Measurements from ENCODE around the gene UBE2O. TPM values are rescaled to one million over a fixed set of nuclear protein-coding genes. Genes with fewer than 3 reads are reported as not detected.

Gene UBE2O
- total RNA-seq, 1 experiment from 2014 or later: 52.6 TPM

GRCh38 chr17:76444518-76445311 lies 8.2 kb downstream of the UBE2O start:
- Mint-ChIP-seq H3K4me1 (peaks cover 80 to 88% of the 10 kb centered on the region in 2 experiments), H3K27me3 (ENCODE audit: low read depth) (no peaks in the 10 kb centered on the region), H3K27ac (peak overlapping the region; percentile 48 to 97 (median 91)), H3K36me3 (ENCODE audit: insufficient read depth in 1 of 3, low read depth in 3 of 3) (peaks cover 0 to 4% (median 1%) of the 10 kb centered on the region in 3 experiments; a peak in 3 of 7 replicates), H3K9me3 (no peaks in the 10 kb centered on the region; a peak in 1 of 5 replicates), H3K4me3 (peak overlapping the region; percentile 40 to 65)
- H2BK20ac ChIP-seq (ENCODE audit: low read depth, low read length, poor library complexity, severe bottlenecking): no peak overlapping the region
- no peak overlapping the region for H4K91ac ChIP-seq (ENCODE audit: insufficient read length, low read depth, low read length)
- no peak for TF ChIP-seq CTCF (conservative IDR thresholded peaks at IDR 0.05)
- no peaks in the 10 kb centered on the region for H3K23me2 ChIP-seq (ENCODE audit: insufficient read length, low read depth, low read length, poor library complexity, severe bottlenecking)
- peak overlapping the region; percentile 16 for H3K18ac ChIP-seq (ENCODE audit: insufficient read length, low read depth, low read length)
- no peak overlapping the region for H3K56ac ChIP-seq (ENCODE audit: insufficient read length, low read depth, low read length)
- no peak overlapping the region for H2BK120ac ChIP-seq (ENCODE audit: low read depth, low read length, poor library complexity, severe bottlenecking)
- H2BK5ac ChIP-seq (ENCODE audit: insufficient read length, low read length): no peak overlapping the region
- H4K5ac ChIP-seq (ENCODE audit: insufficient read length, low read depth, low read length): no peak overlapping the region
- no peak overlapping the region for H3K23ac ChIP-seq (ENCODE audit: insufficient read length, low read depth, low read length)
- peak; percentile 61 for DNase-seq
- peak overlapping the region; percentile 21 for H3K27ac ChIP-seq (ENCODE audit: insufficient read length, low read depth, low read length)
- no peak overlapping the region for H4K8ac ChIP-seq (replicated peaks; ENCODE audit: insufficient read length, low read depth, low read length)
- H3K27me3 ChIP-seq (ENCODE audit: insufficient read depth, low read length): no peaks in the 10 kb centered on the region
- H2AK5ac ChIP-seq (ENCODE audit: insufficient read length, low read length): no peak overlapping the region
- H3K4me2 ChIP-seq (ENCODE audit: insufficient read depth, insufficient read length, low read length): peak overlapping the region; percentile 71
- no peaks in the 10 kb centered on the region for H3K9me3 ChIP-seq (ENCODE audit: control insufficient read depth, low read depth, low read length)
- peaks cover 47% of the 10 kb centered on the region; the same call in 1 of the 2 replicates for H3K79me2 ChIP-seq (ENCODE audit: insufficient read depth, low read length)
- no peak overlapping the region for H2BK12ac ChIP-seq (ENCODE audit: insufficient read length, low read depth, low read length)
- no peak overlapping the region for H3K4ac ChIP-seq (ENCODE audit: low read depth, low read length)
- H3K4me1 ChIP-seq (ENCODE audit: insufficient read depth, low read length): peaks cover 60% of the 10 kb centered on the region
- WGBS (ENCODE audit: extremely low coverage, insufficient read length, low lambda C conversion rate): no CpG with 5 or more reads among the region's 9 CpGs
- peaks cover 4% of the 10 kb centered on the region for H3K79me1 ChIP-seq (ENCODE audit: insufficient read depth, low read depth, low read length, poor library complexity, severe bottlenecking)
- H3K9ac ChIP-seq (ENCODE audit: extremely low read depth, insufficient read length, low read length): no peak overlapping the region
- H4K20me1 ChIP-seq (ENCODE audit: control insufficient read depth, insufficient read depth, insufficient read length): no peaks in the 10 kb centered on the region
- H2BK15ac ChIP-seq (ENCODE audit: low read depth, low read length): no peak overlapping the region
- H3T11ph ChIP-seq (ENCODE audit: low read length): no peak overlapping the region
- no peak overlapping the region for H2AFZ ChIP-seq (ENCODE audit: low read length)
- H3K14ac ChIP-seq (ENCODE audit: insufficient read depth, low read length): no peak overlapping the region
